Gastroesophageal sphincter (tissue), 4 donors: ENCODE results near the gene MRPL9. TPM values are rescaled to one million over a fixed set of nuclear protein-coding genes. Genes with fewer than 3 reads are reported as not detected.

ENCODE experiments used
- ATAC-seq: fragments of 150-250 bp; one replicate; pipeline ENCODE4 v1.9.1; 2016; ENCODE audit warnings: mild to moderate bottlenecking, moderate library complexity
- H3K27ac ChIP-seq, 4 donors: fragments of 200-600 bp; sonication (generic) in 3 of 4; 1 replicate in 3 of 4; 2 replicates in 1 of 4; pipeline ENCODE4 v1.5.1; 2016 to 2019
- H3K27me3 ChIP-seq: fragments of 200-600 bp; sonication (generic); one replicate; pipeline ENCODE4 v1.5.1; 2019
- H3K36me3 ChIP-seq, 2 donors: fragments of 200-600 bp; sonication (generic); one replicate each; pipeline ENCODE4 v1.5.1; 2019; ENCODE audit warnings: control low read depth in 1 of 2
- H3K4me1 ChIP-seq, 3 donors: fragments of 200-600 bp; sonication (generic); 1 replicate in 2 of 3; 2 replicates in 1 of 3; pipeline ENCODE4 v1.5.1; 2016 to 2019; ENCODE audit warnings: control low read depth in 2 of 3
- H3K4me3 ChIP-seq, 2 donors: fragments of 200-600 bp; sonication (generic); one replicate each; pipeline ENCODE4 v1.5.1; 2019; ENCODE audit warnings: mild to moderate bottlenecking in 1 of 2, moderate library complexity in 1 of 2
- H3K9me3 ChIP-seq, 3 donors: fragments of 200-600 bp; sonication (generic); one replicate each; pipeline ENCODE4 v1.5.1; 2017 to 2019; ENCODE audit warnings: control low read depth in 2 of 3
- EP300 ChIP-seq: sonication (generic); formaldehyde crosslinking; IDR thresholded peaks from one replicate; pipeline ENCODE4 v1.6.1; 2017; ENCODE audit warnings: antibody characterized with exemption, mild to moderate bottlenecking
- POLR2A ChIP-seq, 2 donors: fragments of 450-650 bp; IDR thresholded peaks; one replicate each; pipeline ENCODE4 v1.6.1; 2017; ENCODE audit warnings: antibody characterized with exemption in 2 of 2, mild to moderate bottlenecking in 2 of 2, moderate library complexity in 1 of 2
- POLR2AphosphoS5 ChIP-seq: sonication (generic); formaldehyde crosslinking; IDR thresholded peaks from one replicate; pipeline ENCODE4 v1.6.1; 2017; ENCODE audit warnings: antibody characterized with exemption
- WGBS, 2 donors: methylation state at CpG; one replicate each; pipeline ENCODE4 v1.1.5; 2018; ENCODE audit warnings: low coverage in 1 of 2; 5-methylcytosine and 5-hydroxymethylcytosine counted together
- total RNA-seq, 4 donors: library from RNA; depleted of rRNA; stranded (reverse); fragments of >200 nt; gene quantifications; one replicate each; pipeline ENCODE4 v1.1.0, GENCODE V29; 2016
- TF ChIP-seq, protein P1 (sequence below), 4 experiments: fragments of 200-600 bp in 2 of 4; fragments of 450-650 bp in 2 of 4; sonication (generic) in 1 of 4; IDR thresholded peaks; one replicate each; pipeline ENCODE4 v1.5.1; 2017 to 2019; ENCODE audit warnings: antibody characterized with exemption in 4 of 4, mild to moderate bottlenecking in 2 of 4, moderate library complexity in 2 of 4

The MRPL9 gene
- total RNA-seq, 4 donors from 2014 or later: 49.7 to 60.7 (median 55.5) TPM

DNA sequence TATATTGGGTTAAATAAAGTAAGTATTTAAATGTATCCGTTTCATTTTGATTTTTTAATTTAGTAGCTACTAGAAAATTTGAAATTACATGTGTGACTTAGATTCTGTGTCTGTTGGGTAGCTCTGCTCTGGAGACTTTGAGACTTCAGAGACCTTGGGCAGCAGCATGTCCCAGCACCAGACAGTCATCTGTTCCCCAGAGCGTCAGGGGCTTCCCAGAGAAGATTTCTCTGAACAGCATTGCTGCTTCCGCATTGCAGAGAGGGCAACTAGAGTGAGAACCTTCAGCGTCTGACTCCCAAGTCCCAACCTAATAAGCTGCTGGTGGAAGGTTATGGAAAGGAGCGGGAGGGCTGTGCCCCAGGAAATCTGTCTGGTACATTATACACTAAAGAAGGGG, 35.3 kb upstream of the MRPL9 start:
- H3K27me3 ChIP-seq: peaks cover 40% of the 10 kb centered on the region
- no peak overlapping the region for H3K4me3 ChIP-seq
- TF ChIP-seq POLR2A (IDR thresholded peaks at IDR 0.05) (no peak), POLR2AphosphoS5 (no peak), EP300 (no peak)
- TF ChIP-seq, protein P1, sequence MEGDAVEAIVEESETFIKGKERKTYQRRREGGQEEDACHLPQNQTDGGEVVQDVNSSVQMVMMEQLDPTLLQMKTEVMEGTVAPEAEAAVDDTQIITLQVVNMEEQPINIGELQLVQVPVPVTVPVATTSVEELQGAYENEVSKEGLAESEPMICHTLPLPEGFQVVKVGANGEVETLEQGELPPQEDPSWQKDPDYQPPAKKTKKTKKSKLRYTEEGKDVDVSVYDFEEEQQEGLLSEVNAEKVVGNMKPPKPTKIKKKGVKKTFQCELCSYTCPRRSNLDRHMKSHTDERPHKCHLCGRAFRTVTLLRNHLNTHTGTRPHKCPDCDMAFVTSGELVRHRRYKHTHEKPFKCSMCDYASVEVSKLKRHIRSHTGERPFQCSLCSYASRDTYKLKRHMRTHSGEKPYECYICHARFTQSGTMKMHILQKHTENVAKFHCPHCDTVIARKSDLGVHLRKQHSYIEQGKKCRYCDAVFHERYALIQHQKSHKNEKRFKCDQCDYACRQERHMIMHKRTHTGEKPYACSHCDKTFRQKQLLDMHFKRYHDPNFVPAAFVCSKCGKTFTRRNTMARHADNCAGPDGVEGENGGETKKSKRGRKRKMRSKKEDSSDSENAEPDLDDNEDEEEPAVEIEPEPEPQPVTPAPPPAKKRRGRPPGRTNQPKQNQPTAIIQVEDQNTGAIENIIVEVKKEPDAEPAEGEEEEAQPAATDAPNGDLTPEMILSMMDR (IDR thresholded peaks at IDR 0.05): no peak
- H3K4me1 ChIP-seq: no peaks in the 10 kb centered on the region
- no peaks in the 10 kb centered on the region for H3K36me3 ChIP-seq
- 73 to 95% methylated on average over 1 to 4 of the region's 5 CpGs for WGBS, 2 donors
- no peaks in the 10 kb centered on the region for H3K9me3 ChIP-seq
- ATAC-seq: no peak
- H3K27ac ChIP-seq: no peak overlapping the region

DNA sequence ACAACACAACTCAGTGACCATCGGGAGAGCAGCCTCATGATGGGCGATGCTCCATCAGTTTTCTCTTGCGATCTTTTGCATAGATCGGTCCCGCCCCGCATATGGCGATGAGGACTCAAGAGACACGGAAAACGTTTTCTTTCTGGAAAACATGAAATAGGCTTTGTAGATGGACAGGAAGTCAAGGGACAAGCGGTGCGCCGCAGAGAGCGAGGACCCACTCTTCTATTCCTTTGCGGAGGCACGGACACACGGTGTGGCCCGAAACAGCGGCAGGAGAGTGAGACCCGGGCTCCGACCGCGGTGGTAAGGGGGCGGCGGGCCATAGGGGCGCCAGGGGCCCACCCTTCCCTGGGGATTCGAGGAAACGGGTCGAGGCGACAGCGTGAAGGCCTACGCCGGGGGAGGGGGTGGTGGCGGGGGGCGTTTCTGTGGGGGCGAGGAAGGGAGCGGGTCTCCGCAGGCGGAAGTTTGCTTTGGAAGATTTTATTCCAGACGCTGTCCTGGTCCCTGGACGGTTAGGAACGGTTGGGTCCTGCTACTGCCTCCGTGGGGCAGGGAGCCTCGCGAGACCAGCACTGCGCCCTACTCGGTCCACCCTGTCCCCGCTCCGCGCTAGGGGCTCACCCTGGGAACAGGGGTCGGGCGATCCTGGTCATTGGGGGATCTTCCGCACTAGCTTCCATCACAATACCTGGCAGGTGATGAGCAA, 27.8 kb upstream of the MRPL9 start:
- WGBS, 2 donors: 0 to 1% methylated on average over 13 of the region's 52 CpGs
- H3K27ac ChIP-seq: peak overlapping the region in 3 of 4 donors; percentile 75 to 82 (median 75)

DNA sequence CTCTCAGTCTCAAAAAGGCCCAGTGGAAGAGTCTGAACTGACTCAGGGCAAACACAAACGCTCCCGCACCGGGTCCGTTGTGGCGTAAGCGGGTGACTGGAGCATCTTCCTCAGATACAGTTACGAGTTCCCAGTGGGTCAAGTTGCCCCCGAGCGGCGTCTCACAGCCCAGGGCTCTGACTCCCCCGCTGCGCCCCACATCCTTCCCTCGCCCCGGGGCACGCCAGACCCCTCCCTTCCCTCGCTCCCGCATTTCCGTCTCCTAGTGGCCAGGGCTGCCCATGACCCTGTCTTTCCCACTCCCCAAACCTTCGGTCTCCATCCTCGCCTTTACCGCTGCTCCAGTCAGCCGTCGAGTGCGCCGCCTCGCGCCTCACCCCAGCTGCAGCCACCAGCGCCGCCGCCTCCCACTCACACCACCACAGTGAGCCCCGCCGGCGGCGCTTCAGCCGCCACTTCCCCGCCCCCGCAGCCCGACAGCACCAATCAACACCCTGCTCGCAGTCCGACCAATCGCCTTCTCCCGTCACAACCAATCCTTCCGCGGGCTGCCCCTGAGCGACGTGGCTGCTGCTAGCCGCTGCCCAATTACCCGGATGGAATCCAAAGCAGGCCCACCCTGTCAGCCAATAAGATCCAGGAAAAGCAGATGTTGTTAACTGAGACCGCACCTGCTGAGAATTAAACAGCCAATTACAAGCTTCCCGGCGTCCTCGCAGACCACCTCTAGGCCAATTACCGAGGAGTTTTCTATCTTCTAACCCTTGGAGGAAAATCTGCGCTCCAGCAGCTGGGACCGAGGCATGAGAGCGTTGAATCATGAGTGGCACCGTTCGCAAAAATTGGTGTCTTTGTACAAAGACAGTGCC, 27.0 kb upstream of the MRPL9 start, which contains the start of gene TDRKH:
TDRKH (minus strand) TSS at position 430 of the 869 bp plus-strand sequence. CDS start 7,478 bp downstream, outside the sequence.
- Histone ChIP-seq H3K4me1 (peaks cover 0 to 22% (median 0%) of the 10 kb centered on the region in 3 donors), H3K36me3 (no peaks in the 10 kb centered on the region), H3K27me3 (no peaks in the 10 kb centered on the region), H3K9me3 (no peaks in the 10 kb centered on the region), H3K27ac (peak within 1 kb of the TSS in 3 of 4 donors; percentile 75 to 82 (median 75)), H3K4me3 (peak within 1 kb of the TSS; percentile 65 to 80)
- WGBS, 2 donors: 1% methylated on average over 23 to 30 of the region's 58 CpGs
- TF ChIP-seq POLR2A (IDR thresholded peaks at IDR 0.05): peak in 1 of 2 donors; percentile 40
- TF ChIP-seq POLR2AphosphoS5: peak; percentile 33
- no peak for TF ChIP-seq EP300
- TF ChIP-seq, protein P1 (IDR thresholded peaks at IDR 0.05): peak in 3 of 4 experiments; percentile 25 to 52 (median 44)
- peak; percentile 100 for ATAC-seq

More for the DNA sequence above, 27.8 kb upstream of the MRPL9 start:
- H3K4me3 ChIP-seq: peak overlapping the region; percentile 65 to 80
- H3K4me1 ChIP-seq: peaks cover 0 to 22% (median 0%) of the 10 kb centered on the region in 3 donors
- no peaks in the 10 kb centered on the region for H3K27me3 ChIP-seq
- TF ChIP-seq, protein P1 (IDR thresholded peaks at IDR 0.05): no peak
- TF ChIP-seq POLR2A (IDR thresholded peaks at IDR 0.05): no peak
- TF ChIP-seq POLR2AphosphoS5: no peak
- TF ChIP-seq EP300: no peak
- no peaks in the 10 kb centered on the region for H3K9me3 ChIP-seq
- no peak for ATAC-seq
- no peaks in the 10 kb centered on the region for H3K36me3 ChIP-seq

DNA sequence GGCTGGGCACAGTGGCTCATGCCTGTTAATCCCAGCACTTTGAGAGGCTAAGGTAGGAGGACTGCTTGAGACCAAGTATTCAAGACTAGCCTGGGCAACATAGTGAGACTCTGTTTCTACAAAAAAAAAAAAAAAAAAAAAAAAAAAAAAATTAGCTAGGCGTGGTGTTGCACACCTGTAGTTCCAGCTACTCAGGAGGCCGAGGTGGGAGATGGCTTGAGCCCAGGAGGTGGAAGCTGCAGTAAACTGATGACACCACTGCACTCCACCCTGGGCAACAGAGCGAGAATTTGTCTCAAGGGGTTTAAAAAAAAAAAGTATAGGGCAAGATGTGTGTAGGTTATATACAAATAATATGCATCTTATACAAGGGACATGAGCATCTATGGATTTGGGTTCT, 24.4 kb upstream of the MRPL9 start:
- H3K27me3 ChIP-seq: no peaks in the 10 kb centered on the region
- TF ChIP-seq EP300: no peak
- TF ChIP-seq, protein P1 (IDR thresholded peaks at IDR 0.05): no peak
- TF ChIP-seq POLR2AphosphoS5: no peak
- no peak for TF ChIP-seq POLR2A (IDR thresholded peaks at IDR 0.05)
- peaks cover 0 to 1% of the 10 kb centered on the region in 2 donors for H3K36me3 ChIP-seq
- no peak for ATAC-seq
- H3K4me3 ChIP-seq: no peak overlapping the region
- no peaks in the 10 kb centered on the region for H3K9me3 ChIP-seq
- H3K4me1 ChIP-seq: peaks cover 0 to 22% (median 0%) of the 10 kb centered on the region in 3 donors
- WGBS, 2 donors: 82 to 85% methylated on average over 2 to 3 of the region's 3 CpGs
- H3K27ac ChIP-seq: no peak overlapping the region
